Left ventricle myocardium inferior (tissue), 1 donor: ENCODE measurements around the gene SMARCA4. TPM values are rescaled to one million over a fixed set of nuclear protein-coding genes. Genes with fewer than 3 reads are reported as not detected.
"Not testable (repeated sequence)": the region's sequence is repeated elsewhere in the genome, so short reads cannot be mapped to it uniquely, and the experiment has no call there.

Source experiments
- DNase-seq: peaks from one replicate; pipeline ENCODE4 v3.0.0-alpha.2; 2020
- H3K27ac ChIP-seq: fragments of 200-600 bp; replicated peaks from 2 replicates; pipeline ENCODE4 v1.8.0; 2021
- H3K27me3 ChIP-seq: fragments of 200-600 bp; 2 replicates; pipeline ENCODE4 v1.8.0; 2021; ENCODE audit warnings: low read depth
- H3K36me3 ChIP-seq: fragments of 200-600 bp; 2 replicates; pipeline ENCODE4 v1.8.0; 2021
- H3K4me1 ChIP-seq: fragments of 200-600 bp; 2 replicates; pipeline ENCODE4 v1.8.0; 2021
- H3K4me3 ChIP-seq: fragments of 200-600 bp; 2 replicates; pipeline ENCODE4 v1.8.0; 2021; ENCODE audit warnings: mild to moderate bottlenecking, moderate library complexity
- H3K9me3 ChIP-seq: fragments of 200-600 bp; replicated peaks from 2 replicates; pipeline ENCODE4 v1.8.0; 2021
- intact Hi-C: fragments of 100-400 bp; cut with micrococcal nuclease; formaldehyde crosslinking; loops from one replicate; pipeline ENCODE4 v1.11.0; 2022
- total RNA-seq: library from RNA; stranded (reverse); fragmentation: NEBNext Ultra II Directional; extraction: Animal tissue kit (Norgen Biotek cat#: 25700); gene quantifications from one replicate; pipeline ENCODE4 v1.2.1, GENCODE V29; 2021
- TF ChIP-seq, protein P1 (sequence below): fragments of 200-600 bp; IDR thresholded peaks from 2 replicates; pipeline ENCODE4 v1.8.0; 2021; ENCODE audit warnings: antibody characterized with exemption, mild to moderate bottlenecking, borderline replicate concordance
- donor health status: DM: no; HTN: yes; CAD: no; lungs with severe emphysema.

Gene SMARCA4
- total RNA-seq, 1 donor from 2014 or later: 38.8 TPM

DNA sequence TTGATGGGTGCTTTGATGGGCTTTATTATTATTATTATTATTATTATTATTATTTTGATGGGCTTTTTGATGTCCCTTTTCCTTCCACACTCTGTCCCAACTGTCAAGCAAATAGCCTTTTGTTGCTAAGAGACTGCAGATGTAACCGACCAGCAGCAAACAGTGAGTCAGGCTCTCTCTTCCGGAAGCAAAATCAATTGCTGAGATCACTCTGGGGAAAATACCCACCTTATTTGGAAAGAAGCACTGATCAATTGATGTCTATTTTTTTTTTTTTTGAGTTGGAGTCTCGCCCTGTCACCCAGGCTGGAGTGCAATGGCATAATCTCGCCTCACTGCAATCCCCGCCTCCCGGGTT lies 131.3 kb downstream of the SMARCA4 start:
- Histone ChIP-seq H3K36me3 (peaks cover 4% of the 10 kb centered on the region), H3K4me3 (peak overlapping the region; percentile 74), H3K27ac (peak overlapping the region; percentile 95), H3K4me1 (peaks cover 91% of the 10 kb centered on the region), H3K27me3 (no peaks in the 10 kb centered on the region), H3K9me3 (no peaks in the 10 kb centered on the region)
- TF ChIP-seq, protein P1, sequence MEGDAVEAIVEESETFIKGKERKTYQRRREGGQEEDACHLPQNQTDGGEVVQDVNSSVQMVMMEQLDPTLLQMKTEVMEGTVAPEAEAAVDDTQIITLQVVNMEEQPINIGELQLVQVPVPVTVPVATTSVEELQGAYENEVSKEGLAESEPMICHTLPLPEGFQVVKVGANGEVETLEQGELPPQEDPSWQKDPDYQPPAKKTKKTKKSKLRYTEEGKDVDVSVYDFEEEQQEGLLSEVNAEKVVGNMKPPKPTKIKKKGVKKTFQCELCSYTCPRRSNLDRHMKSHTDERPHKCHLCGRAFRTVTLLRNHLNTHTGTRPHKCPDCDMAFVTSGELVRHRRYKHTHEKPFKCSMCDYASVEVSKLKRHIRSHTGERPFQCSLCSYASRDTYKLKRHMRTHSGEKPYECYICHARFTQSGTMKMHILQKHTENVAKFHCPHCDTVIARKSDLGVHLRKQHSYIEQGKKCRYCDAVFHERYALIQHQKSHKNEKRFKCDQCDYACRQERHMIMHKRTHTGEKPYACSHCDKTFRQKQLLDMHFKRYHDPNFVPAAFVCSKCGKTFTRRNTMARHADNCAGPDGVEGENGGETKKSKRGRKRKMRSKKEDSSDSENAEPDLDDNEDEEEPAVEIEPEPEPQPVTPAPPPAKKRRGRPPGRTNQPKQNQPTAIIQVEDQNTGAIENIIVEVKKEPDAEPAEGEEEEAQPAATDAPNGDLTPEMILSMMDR: no peak
- intact Hi-C loops: no loop called here
- no peak for DNase-seq

DNA sequence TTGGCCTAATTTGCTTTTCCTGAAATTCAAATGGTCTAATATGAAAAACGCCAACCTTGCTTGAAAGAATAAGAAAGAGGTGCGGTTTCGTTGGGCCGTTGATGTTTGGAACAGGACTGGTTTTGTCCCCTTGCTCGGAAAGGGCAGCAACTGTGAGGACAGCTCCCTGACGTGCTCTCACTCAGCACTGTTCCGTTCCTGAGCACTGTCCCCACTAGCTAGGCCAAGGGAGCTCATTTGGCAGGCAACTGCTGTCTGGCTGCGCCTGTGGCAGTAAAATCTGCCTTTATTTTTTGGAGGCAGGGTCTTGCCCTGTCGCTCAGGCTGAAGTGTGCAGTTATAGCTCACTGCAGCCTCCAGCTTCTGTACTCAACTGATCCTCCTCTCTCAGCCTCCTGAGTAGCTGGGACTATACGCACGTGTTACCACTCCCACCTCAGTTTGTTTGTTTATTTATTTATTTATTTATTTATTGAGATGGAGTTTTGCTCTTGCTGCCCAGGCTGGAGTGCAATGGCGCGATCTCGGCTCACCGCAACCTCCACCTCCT lies 132.9 kb downstream of the SMARCA4 start:
- peaks cover 3% of the 10 kb centered on the region for H3K9me3 ChIP-seq
- peak overlapping the region; percentile 95 for H3K27ac ChIP-seq
- intact Hi-C loops: no loop called here
- H3K36me3 ChIP-seq: peaks cover 4% of the 10 kb centered on the region
- TF ChIP-seq, protein P1: no peak
- no peak overlapping the region for H3K4me3 ChIP-seq
- H3K27me3 ChIP-seq: no peaks in the 10 kb centered on the region
- H3K4me1 ChIP-seq: peaks cover 86% of the 10 kb centered on the region
- no peak for DNase-seq

DNA sequence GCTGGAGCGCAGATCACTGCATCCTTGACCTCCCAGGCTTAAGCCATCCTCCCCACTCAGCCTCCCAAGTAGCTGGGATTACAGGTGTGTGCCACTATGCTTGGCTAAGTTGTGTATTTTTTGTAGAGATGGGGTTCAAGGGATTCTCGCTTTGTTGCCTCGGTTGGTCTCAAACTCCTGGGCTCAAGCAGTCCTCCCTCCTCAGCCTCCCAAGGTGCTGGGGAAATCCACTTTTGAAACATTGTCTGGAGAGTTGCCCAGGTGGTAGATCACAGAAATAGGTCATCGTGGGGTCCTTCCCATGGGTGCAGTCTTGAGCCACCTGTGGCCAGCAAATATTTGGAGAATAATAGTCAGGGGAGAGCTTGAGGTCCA lies 133.7 kb downstream of the SMARCA4 start:
- TF ChIP-seq, protein P1: no peak
- intact Hi-C loops: no loop called here
- H3K9me3 ChIP-seq: peaks cover 7% of the 10 kb centered on the region
- peaks cover 4% of the 10 kb centered on the region for H3K36me3 ChIP-seq
- H3K27ac ChIP-seq: peak overlapping the region; percentile 95
- DNase-seq: no peak
- no peaks in the 10 kb centered on the region for H3K27me3 ChIP-seq
- H3K4me3 ChIP-seq: no peak overlapping the region
- H3K4me1 ChIP-seq: peaks cover 79% of the 10 kb centered on the region

DNA sequence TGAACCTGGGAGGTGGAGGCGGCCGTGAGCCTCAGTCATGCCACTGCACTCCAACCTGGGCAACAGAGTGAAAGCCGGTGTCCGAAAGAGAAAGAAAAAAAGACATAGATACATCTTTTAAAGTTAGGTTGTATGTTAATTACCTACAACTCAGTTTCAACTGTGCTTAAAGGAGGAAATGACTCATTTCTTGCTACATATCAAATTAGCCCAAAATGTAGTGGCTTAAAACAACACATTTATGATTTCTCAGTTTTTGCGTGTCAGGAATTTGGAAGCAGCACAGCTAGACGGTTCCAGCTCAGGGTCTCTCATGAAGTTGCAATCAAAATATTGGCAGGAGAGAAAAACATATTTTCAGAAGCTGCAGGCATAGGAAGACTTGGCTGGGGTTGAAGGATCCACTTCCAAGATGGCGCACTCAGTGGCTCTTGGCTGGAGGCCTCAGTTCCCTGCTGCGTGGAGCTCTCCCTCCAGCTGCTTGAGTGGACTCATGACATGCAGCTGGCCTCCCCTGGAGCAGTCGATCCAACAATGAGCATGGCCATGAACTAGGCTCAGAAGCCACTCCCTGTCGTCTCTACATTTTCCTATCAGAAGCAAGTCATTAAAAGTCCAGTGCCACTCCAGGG lies 135.5 kb downstream of the SMARCA4 start:
- no peaks in the 10 kb centered on the region for H3K27me3 ChIP-seq
- TF ChIP-seq, protein P1: no peak
- H3K36me3 ChIP-seq: peaks cover 14% of the 10 kb centered on the region
- peak overlapping the region; percentile 95 for H3K27ac ChIP-seq
- DNase-seq: peak; percentile 68
- H3K4me1 ChIP-seq: peaks cover 72% of the 10 kb centered on the region
- no peak overlapping the region for H3K4me3 ChIP-seq
- peaks cover 7% of the 10 kb centered on the region for H3K9me3 ChIP-seq
- intact Hi-C loops: no loop called here

DNA sequence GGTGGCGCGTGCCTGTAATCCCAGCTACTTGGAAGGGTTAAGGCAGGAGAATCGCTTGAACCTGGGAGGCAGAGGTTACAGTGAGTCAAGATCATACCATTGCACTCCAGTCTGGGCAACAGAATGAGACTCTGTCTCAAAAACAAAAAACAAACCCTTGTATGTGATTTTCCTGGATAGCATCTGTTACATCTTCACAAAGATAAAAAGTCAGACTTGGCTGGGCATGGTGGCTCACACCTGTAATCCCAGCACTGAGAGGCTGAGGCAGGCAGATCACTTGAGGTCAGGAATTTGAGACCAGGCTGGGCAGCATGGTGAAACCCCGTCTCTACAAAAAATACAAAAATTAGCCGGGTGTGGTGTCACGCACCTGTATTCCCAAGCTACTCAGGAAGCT lies 136.5 kb downstream of the SMARCA4 start:
- DNase-seq, intact Hi-C loops, H3K9me3 ChIP-seq, H3K4me3 ChIP-seq, H3K27me3 ChIP-seq: not testable (repeated sequence)
- Histone ChIP-seq H3K36me3 (peaks cover 22% of the 10 kb centered on the region), H3K4me1 (peaks cover 61% of the 10 kb centered on the region), H3K27ac (peak overlapping the region; percentile 95)

DNA sequence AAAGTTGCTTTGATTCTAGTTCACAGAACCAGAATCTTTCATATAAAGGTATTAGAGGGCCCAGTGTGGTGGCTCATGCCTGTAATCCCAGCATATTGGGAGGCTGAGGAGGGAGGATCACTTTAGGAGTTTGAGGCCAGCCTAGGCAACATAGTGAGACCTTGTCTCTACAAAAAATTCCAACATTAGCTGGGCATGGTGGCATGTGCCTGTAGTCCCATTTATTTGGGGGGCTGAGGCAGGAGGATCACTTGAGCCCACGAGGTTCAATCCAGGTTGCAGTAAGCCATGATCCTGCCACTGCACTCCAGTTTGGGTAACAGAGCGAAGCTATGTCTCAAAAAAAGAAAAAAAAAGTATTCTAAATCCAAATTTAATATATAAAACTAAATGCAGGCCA lies 137.5 kb downstream of the SMARCA4 start:
- Histone ChIP-seq H3K27me3 (no peaks in the 10 kb centered on the region), H3K9me3 (peaks cover 7% of the 10 kb centered on the region), H3K27ac (no peak overlapping the region), H3K4me1 (peaks cover 52% of the 10 kb centered on the region), H3K36me3 (peaks cover 32% of the 10 kb centered on the region), H3K4me3 (no peak overlapping the region)
- no peak for DNase-seq
- intact Hi-C loops: no loop called here
- TF ChIP-seq, protein P1: no peak
